Measurements from ENCODE around the gene NLRP11. TPM values are rescaled to one million over a fixed set of nuclear protein-coding genes. Genes with fewer than 3 reads are reported as not detected.

NLRP11 gene
- total RNA-seq, 1 donor from 2014 or later = not detected

GRCh38 chr19:55738302-55738701, 93.5 kb downstream of the NLRP11 start, which contains the start of gene NLRP9:
NLRP9 (minus strand) TSS chr19:55738402; CDS start chr19:55738374, 28 bp downstream.
- no peaks in the 10 kb centered on the region for H3K27me3 ChIP-seq
- H3K27ac ChIP-seq = no peak within 1 kb of the TSS
- no peak within 1 kb of the TSS for H3K4me3 ChIP-seq
- H3K9me3 ChIP-seq = no peaks in the 10 kb centered on the region
- no peak for TF ChIP-seq POLR2A (IDR thresholded peaks at IDR 0.05)
- no peak for TF ChIP-seq CTCF (IDR thresholded peaks at IDR 0.05)
- no peak for TF ChIP-seq POLR2AphosphoS5 (IDR thresholded peaks at IDR 0.05; ENCODE audit: insufficient read depth in 1 of 2, low read depth in 1 of 2)
- no peaks in the 10 kb centered on the region for H3K36me3 ChIP-seq
- intact Hi-C loops (cut with DNase I) = no loop called here
- no peak for DNase-seq (ENCODE audit: extremely low spot score in 2 of 2)
- H3K4me1 ChIP-seq = no peaks in the 10 kb centered on the region

Other genes with a start within 250 kb of the NLRP11 start
- gene FIZ1, start 232.5 kb downstream of the NLRP11 start, total RNA-seq = 5.4 TPM
- 15.5 TPM for gene ZNF524, start 231.7 kb downstream of the NLRP11 start, total RNA-seq
- gene ZNF865, start 226.4 kb downstream of the NLRP11 start, total RNA-seq = 8.8 TPM
- gene ZNF784, start 207.4 kb downstream of the NLRP11 start, total RNA-seq = 5.2 TPM
- 30.9 TPM for gene ZNF580, start 191.0 kb downstream of the NLRP11 start, total RNA-seq
- 15.5 TPM for gene ZNF581, start 188.3 kb downstream of the NLRP11 start, total RNA-seq
- gene CCDC106, start 183.8 kb downstream of the NLRP11 start, total RNA-seq = 8.3 TPM
- gene U2AF2, start 177.0 kb downstream of the NLRP11 start, total RNA-seq = 145 TPM
- gene EPN1, start 156.8 kb downstream of the NLRP11 start, total RNA-seq = 43.7 TPM
- not detected for gene NLRP9, start 93.6 kb downstream of the NLRP11 start, total RNA-seq
- not detected for gene RFPL4A, start 72.9 kb downstream of the NLRP11 start, total RNA-seq
- not detected for gene RFPL4AL1, start 62.9 kb downstream of the NLRP11 start, total RNA-seq
- not detected for gene NLRP4, start 4.5 kb upstream of the NLRP11 start, total RNA-seq
- not detected for gene NLRP13, start 100.3 kb upstream of the NLRP11 start, total RNA-seq
- not detected for gene NLRP8, start 115.8 kb upstream of the NLRP11 start, total RNA-seq
- not detected for gene NLRP5, start 154.8 kb upstream of the NLRP11 start, total RNA-seq